Subcutaneous abdominal adipose tissue (tissue), 5 donors: ENCODE data around the gene MIB1.
A peak's percentile ranks its signal among the peaks of the same experiment; 100 is the strongest.
"Not testable (repeated sequence)": the region's sequence is repeated elsewhere in the genome, so short reads cannot be mapped to it uniquely, and the experiment has no call there.

Experiments
- H3K27ac ChIP-seq: one replicate; pipeline ENCODE4 v1.7.0; 2013; ENCODE audit warnings: low read depth, mild to moderate bottlenecking, inconsistent platforms, low read length, moderate library complexity
- H3K27me3 ChIP-seq, 5 donors: one replicate each; pipeline ENCODE4 v1.7.0; 2013; ENCODE audit warnings: low read length in 5 of 5, inconsistent platforms in 1 of 5; ENCODE audit not compliant: control insufficient read depth in 5 of 5, insufficient read depth in 4 of 5
- H3K36me3 ChIP-seq, 5 donors: one replicate each; pipeline ENCODE4 v1.7.0; 2013; ENCODE audit warnings: low read length in 5 of 5; ENCODE audit not compliant: control insufficient read depth in 5 of 5, insufficient read depth in 5 of 5
- H3K4me1 ChIP-seq, 5 donors: one replicate each; pipeline ENCODE4 v1.7.0; 2013; ENCODE audit warnings: low read length in 5 of 5, mild to moderate bottlenecking in 3 of 5, moderate library complexity in 1 of 5; ENCODE audit not compliant: control insufficient read depth in 5 of 5, insufficient read depth in 5 of 5
- H3K4me3 ChIP-seq, 5 donors: one replicate each; pipeline ENCODE4 v1.7.0; 2013; ENCODE audit warnings: low read length in 5 of 5, low read depth in 1 of 5
- H3K9ac ChIP-seq, 5 donors: one replicate each; pipeline ENCODE4 v1.7.0; 2013; ENCODE audit warnings: low read length in 5 of 5, mild to moderate bottlenecking in 4 of 5, moderate library complexity in 3 of 5
- H3K9me3 ChIP-seq, 5 donors: one replicate each; pipeline ENCODE4 v1.7.0; 2013; ENCODE audit warnings: low read length in 5 of 5; ENCODE audit not compliant: control insufficient read depth in 5 of 5
- donor health status: healthy.
- donor health status: healthy.
- donor health status: healthy.
- donor health status: healthy.
- donor health status: healthy.

Gene MIB1

DNA sequence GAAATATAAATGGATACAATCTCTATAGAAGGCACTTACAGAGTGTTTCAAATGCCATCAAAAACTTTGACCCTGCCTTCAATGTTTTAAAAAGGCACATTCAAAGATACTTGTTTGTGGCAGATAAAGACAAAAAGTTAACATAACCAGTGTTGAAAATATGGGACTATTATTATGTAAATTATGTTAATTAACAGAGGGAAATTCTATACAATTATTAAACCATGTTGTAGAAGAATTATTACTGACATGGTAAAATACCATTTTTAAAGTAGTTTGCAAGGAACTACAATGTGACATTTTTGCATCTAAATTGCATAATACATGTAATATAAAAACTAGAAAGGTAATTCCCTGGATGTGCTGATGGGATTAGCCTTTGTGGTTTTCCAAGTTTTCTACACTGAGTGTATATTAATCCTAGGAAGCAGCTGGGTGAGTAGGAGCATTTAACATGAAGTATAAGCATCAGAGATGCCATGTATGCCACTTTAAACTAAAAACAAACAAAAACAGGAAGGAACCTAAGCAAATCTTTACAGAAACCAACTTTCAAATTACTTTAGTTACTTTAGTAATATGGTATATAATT lies 21.7 kb downstream of the MIB1 start:
- Histone ChIP-seq H3K27me3 (no peaks in the 10 kb centered on the region), H3K27ac (no peak overlapping the region), H3K9me3 (no peaks in the 10 kb centered on the region), H3K4me3 (no peak overlapping the region), H3K9ac (no peak overlapping the region), H3K36me3 (peaks cover 9 to 17% (median 12%) of the 10 kb centered on the region in 5 donors), H3K4me1 (peaks cover 0 to 5% (median 0%) of the 10 kb centered on the region in 5 donors)

DNA sequence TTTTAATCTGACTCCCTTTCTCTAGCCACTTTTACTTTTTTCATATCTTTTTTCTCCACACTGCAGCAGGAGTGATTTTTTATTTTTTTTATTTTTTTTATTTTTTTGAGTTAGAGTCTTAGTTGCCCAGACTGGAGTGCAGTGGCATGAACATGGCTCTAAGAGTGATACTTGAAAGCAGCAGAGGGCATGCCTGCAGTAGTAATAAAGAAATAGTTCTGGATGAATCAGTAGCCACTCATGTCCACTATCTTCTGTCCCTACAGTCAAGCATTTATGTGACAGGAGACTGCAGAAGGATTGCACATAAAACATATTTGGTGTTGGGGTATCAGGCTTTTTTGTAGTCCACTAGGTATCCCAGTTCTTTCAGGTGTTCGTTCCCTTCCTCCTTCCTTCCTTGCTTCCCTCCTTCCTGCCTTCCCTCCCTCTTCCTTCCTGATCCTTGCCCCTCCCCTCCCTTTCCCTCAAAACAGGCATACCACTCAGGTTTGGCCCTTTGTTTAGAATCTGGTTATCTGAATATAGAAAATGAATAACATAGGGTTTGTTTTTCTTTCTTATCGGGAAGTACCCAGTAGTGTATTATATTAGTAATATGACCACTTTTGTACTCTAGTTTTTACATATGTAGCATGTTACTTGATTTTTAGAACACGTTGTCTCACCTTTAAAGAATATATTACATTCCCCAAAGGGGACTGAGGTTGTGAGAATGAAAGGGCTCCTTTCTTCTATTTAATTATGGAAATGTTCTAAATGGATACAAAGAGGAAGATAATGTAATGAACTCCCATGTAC lies 23.5 kb downstream of the MIB1 start:
- Histone ChIP-seq H3K36me3 (peaks cover 16 to 29% (median 20%) of the 10 kb centered on the region in 5 donors), H3K27ac (no peak overlapping the region), H3K4me3 (no peak overlapping the region), H3K4me1 (peaks cover 0 to 5% (median 0%) of the 10 kb centered on the region in 5 donors), H3K9ac (no peak overlapping the region), H3K27me3 (no peaks in the 10 kb centered on the region), H3K9me3 (no peaks in the 10 kb centered on the region)

DNA sequence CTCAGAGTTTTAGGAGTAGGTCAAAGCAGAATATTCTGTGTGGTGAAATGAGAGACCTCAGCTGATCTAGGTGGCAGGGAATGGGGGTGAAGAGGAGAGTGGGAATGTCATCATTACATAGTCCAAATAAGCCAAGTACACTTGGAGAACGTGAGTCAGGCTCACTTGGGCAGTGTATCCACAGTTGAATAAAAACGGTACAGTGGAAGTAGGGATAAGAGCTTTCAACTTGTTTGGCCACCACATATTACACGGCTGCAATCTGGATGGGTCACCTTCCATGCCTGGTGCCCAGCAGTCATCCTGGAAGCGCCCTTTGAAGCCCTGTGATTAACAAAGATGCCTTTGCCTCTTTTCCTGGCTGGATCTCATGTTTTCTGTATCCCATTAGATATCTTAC lies 28.6 kb downstream of the MIB1 start:
- H3K27me3 ChIP-seq = no peaks in the 10 kb centered on the region
- peaks cover 0 to 1% (median 0%) of the 10 kb centered on the region in 5 donors for H3K4me1 ChIP-seq
- peaks cover 19 to 35% (median 28%) of the 10 kb centered on the region in 5 donors for H3K36me3 ChIP-seq
- no peaks in the 10 kb centered on the region for H3K9me3 ChIP-seq
- no peak overlapping the region for H3K27ac ChIP-seq
- H3K4me3 ChIP-seq = no peak overlapping the region
- no peak overlapping the region for H3K9ac ChIP-seq

DNA sequence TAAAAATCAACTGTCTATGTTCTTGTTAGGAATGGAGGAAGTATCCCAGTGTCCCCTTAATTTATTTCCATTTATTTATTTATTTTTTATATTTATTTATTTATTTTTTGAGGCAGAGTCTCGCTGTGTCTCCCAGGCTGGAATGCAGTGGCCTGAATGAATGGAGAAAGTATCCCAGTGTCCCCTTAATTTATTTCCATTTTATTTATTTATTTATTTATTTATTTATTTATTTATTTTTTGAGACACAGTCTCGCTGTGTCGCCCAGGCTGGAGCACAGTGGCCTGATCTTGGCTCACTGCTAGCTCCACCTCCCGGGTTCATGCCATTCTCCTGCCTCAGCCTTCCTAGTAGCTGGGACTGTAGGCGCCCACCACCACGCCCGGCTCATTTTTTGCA lies 34.1 kb downstream of the MIB1 start:
- Histone ChIP-seq H3K27me3 (no peaks in the 10 kb centered on the region), H3K9me3 (no peaks in the 10 kb centered on the region), H3K4me1 (no peaks in the 10 kb centered on the region), H3K36me3 (peaks cover 6 to 23% (median 8%) of the 10 kb centered on the region in 5 donors), H3K4me3 (no peak overlapping the region), H3K27ac (no peak overlapping the region), H3K9ac (no peak overlapping the region)

DNA sequence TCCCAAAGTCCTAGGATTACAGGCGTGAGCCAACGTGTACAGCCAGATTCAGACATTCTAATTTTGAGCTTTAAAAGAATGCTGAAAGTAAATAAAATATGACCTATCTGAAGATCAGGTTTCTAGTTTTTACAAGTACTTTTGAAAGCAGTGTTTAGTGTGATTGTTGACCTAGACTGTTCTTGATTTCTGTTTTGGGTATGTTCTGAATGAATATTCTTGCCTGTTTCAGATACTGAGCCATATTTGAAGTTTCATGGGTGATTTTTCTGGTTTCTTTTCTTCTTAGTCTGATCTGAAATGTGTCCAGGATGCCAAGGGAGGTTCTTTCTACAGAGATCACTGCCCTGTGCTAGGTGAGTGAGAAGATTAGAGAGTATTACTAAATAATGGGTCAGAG lies 37.2 kb downstream of the MIB1 start:
- H3K4me3 ChIP-seq = no peak overlapping the region

DNA sequence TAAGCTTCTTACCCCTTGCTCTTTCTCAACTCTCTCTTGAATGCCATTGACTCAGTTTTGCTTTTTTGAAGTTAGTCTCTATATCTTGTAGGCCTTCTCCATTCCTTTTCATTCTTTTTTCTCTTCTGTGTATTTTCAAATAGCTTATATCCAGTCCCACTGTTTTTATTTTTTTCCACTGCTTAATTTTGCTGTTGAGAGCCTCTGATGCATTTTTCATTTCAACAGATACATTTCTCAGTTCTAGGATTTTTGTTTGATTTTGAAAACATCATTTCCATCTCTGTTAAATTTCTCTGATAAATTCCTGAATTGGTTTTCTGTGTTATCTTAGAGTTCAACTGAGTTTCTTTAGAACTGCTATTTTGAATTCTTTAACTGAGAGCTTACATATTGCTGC lies 45.9 kb downstream of the MIB1 start:
- Histone ChIP-seq H3K27me3 (no peaks in the 10 kb centered on the region), H3K9ac (no peak overlapping the region), H3K27ac (no peak overlapping the region), H3K4me1 (no peaks in the 10 kb centered on the region), H3K36me3 (peaks cover 18 to 42% (median 26%) of the 10 kb centered on the region in 5 donors), H3K4me3 (no peak overlapping the region), H3K9me3 (peaks cover 0 to 13% (median 3%) of the 10 kb centered on the region in 5 donors)

More for the DNA sequence above, 37.2 kb downstream of the MIB1 start:
- Histone ChIP-seq H3K4me1 (no peaks in the 10 kb centered on the region), H3K36me3 (peaks cover 14 to 25% (median 18%) of the 10 kb centered on the region in 5 donors), H3K27ac (no peak overlapping the region), H3K9me3 (no peaks in the 10 kb centered on the region), H3K27me3 (no peaks in the 10 kb centered on the region), H3K9ac (no peak overlapping the region)

DNA sequence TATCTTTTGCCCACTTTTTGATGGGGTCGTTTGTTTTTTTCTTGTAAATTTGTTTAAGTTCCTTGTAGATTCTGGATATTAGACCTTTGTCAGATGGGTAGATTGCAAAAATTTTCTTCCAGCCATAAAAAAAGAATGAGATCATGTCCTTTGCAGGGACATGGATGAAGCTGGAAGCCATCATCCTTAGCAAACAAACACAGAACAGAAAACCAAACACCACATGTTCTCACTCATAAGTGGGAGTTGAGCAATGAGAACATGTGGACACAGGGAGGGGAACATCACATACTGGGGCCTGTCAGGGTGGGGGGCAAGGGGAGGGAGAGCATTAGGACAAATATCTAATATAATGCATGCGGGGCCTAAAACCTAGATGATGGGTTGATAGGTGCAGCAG lies 55.5 kb downstream of the MIB1 start:
- not testable (repeated sequence) for H3K4me3 ChIP-seq, H3K27ac ChIP-seq, H3K9ac ChIP-seq, H3K9me3 ChIP-seq, H3K27me3 ChIP-seq, H3K4me1 ChIP-seq
- peaks cover 3 to 16% (median 9%) of the 10 kb centered on the region in 5 donors for H3K36me3 ChIP-seq

DNA sequence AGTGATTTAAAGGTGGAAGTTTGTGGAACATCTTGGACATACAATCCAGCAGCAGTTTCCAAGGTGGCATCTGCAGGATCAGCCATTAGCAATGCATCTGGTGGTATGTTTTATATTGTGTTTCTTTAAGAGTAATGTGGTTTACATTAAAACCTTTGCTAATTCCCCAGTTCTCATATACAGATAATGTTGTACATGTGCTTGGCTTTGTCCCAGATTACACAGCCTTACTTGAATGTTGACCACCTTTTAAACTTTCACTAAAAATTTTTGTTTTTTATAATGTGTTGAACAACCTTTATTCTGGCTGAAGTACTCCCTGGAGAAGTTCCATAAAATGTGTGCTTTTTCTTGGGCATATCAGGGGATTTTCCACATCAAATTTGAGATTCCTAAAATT lies 57.5 kb downstream of the MIB1 start:
- Histone ChIP-seq H3K4me3 (no peak overlapping the region), H3K36me3 (peaks cover 0 to 17% (median 4%) of the 10 kb centered on the region in 5 donors), H3K27ac (no peak overlapping the region), H3K9me3 (no peaks in the 10 kb centered on the region), H3K9ac (no peak overlapping the region), H3K27me3 (no peaks in the 10 kb centered on the region), H3K4me1 (no peaks in the 10 kb centered on the region)

DNA sequence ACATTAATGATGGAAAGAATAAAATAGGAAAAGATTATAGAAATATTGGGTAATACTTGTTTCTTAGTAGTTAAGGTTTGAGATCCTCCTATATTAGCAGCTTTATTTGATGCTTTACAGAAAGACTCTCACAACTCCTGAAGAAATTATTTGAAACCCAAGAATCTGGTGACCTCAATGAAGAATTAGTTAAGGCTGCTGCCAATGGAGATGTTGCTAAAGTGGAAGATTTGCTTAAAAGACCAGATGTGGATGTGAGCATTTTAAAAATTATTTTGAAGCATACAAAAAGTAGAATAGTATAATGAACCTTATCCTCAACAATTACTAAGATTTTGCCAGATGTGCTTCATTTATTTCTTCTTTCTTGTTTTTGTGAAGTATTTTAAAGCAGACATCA lies 59.1 kb downstream of the MIB1 start:
- Histone ChIP-seq H3K27me3 (no peaks in the 10 kb centered on the region), H3K27ac (no peak overlapping the region), H3K36me3 (peaks cover 0 to 25% (median 4%) of the 10 kb centered on the region in 5 donors), H3K9ac (peak overlapping the region in 1 of 5 donors; percentile 8), H3K4me1 (no peaks in the 10 kb centered on the region), H3K9me3 (no peaks in the 10 kb centered on the region), H3K4me3 (no peak overlapping the region)

DNA sequence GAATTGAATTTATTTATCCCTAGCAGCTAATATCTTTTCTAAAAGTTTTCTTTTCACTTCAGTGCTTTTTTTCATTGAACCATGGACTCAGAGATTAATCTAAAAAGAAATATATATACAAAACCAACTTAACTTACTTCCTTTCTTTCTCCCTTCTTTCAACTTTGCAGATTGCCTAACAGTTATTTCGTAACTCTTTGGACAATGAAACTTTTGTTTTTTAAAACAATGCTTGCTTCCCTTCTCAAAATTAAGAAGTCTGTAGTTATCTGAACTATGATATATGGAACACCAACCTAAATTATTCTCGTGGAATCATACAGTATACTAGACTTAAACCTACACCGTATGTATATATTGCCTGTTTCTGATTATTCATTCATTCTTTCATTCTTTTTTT lies 62.9 kb downstream of the MIB1 start:
- Histone ChIP-seq H3K27me3 (no peaks in the 10 kb centered on the region), H3K9ac (no peak overlapping the region), H3K36me3 (peaks cover 0 to 21% (median 6%) of the 10 kb centered on the region in 5 donors), H3K9me3 (no peaks in the 10 kb centered on the region), H3K4me3 (no peak overlapping the region), H3K4me1 (no peaks in the 10 kb centered on the region), H3K27ac (no peak overlapping the region)
